ENCODE results near the gene CNOT6L. TPM values are rescaled to one million over a fixed set of nuclear protein-coding genes. Genes with fewer than 3 reads are reported as not detected.
A peak's percentile ranks its signal among the peaks of the same experiment; 100 is the strongest.

CNOT6L gene
- total and polyA plus RNA-seq, 4 donors: 4.4 to 17.7 (median 10.5) TPM

DNA sequence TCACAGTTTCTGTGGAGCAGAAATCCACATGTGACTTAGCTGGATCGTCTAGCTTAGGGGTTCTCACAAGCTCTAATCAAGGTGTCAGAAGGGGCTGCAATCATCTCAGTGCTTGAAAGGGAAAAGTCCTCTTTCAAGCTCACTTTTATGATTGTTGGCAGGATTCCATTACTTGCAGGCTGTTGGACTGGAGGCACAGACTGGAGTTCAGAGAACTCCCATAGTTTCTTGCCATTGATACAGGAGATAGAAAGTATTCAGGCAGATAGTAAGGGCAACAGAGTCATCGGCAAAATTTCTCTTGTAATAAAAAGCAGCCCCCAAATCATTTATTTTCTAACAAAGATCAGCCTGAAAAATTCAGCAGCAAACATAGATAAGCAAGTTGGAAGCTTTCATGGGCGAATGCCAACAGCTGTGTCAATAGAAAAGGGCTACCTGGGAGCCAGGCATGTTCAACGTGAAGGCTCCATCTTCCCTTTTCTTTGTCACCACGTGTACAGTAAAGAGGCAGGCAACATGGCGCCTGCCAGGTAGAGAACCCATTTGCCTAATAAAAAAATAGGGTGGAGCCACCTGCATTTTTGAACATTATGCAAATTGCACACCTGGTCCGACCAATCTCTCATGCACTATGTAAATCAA, 149.1 kb downstream of the CNOT6L start:
- Histone ChIP-seq H3K9ac (ENCODE audit: low read depth in 1 of 2, low read length in 2 of 2) (no peak overlapping the region), H3K27ac (ENCODE audit: low read depth in 1 of 2, low read length in 2 of 2) (no peak overlapping the region), H3K4me1 (ENCODE audit: control insufficient read depth in 4 of 4, insufficient read depth in 4 of 4, low read length in 3 of 4) (no peaks in the 10 kb centered on the region), H3K36me3 (ENCODE audit: control insufficient read depth in 4 of 4, insufficient read depth in 3 of 4, low read depth in 1 of 4, low read length in 3 of 4) (no peaks in the 10 kb centered on the region), H3K27me3 (ENCODE audit: control insufficient read depth in 4 of 4, insufficient read depth in 4 of 4, low read length in 3 of 4) (no peaks in the 10 kb centered on the region), H3K9me3 (ENCODE audit: control insufficient read depth in 4 of 4, low read length in 3 of 4) (no peaks in the 10 kb centered on the region), H3K4me3 (ENCODE audit: low read depth in 1 of 3, low read length in 3 of 3) (no peak overlapping the region)
- 55% methylated on average over 7 of the region's 7 CpGs for WGBS
- TF ChIP-seq FOXA2 (IDR thresholded peaks at IDR 0.05): peak; percentile 22
- TF ChIP-seq NR2F2 (IDR thresholded peaks at IDR 0.05): no peak
- peak; percentile 26 for TF ChIP-seq YY1 (IDR thresholded peaks at IDR 0.05)
- no peak for DNase-seq (ENCODE audit: low spot score)

DNA sequence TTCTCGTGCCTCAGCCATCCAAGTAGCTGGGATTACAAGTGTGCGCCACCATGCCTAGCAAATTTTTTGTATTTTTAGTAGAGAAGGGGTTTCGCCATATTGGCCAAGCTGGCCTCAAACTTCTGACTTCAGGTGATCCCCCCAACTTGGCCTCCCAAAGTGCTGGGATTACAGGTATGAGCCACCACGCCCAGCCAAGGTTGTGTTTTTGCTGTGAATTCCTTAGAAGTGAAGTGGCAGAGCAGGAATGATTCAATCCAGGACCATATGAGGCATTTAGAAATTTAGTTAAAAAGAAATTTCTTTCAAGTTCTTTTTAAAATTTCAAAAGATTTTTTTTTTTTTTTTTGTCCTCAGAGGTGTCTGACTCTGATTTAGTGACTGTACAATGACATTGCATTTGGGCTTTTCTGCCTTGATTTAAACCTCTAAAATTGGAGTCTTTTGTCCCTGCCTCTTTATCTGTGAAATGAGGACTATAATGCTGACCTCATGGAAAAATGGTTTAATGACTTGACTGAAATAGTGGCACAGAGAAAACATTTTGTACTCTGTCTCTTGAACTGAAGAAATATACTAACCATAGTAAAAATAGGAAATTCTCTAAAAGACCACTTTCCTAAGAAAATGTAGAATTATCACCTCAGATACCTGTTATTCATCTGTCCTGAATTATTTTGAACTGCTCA, 153.6 kb downstream of the CNOT6L start:
- Histone ChIP-seq H3K4me1 (ENCODE audit: control insufficient read depth in 4 of 4, insufficient read depth in 4 of 4, low read length in 3 of 4) (no peaks in the 10 kb centered on the region), H3K27ac (ENCODE audit: low read depth in 1 of 2, low read length in 2 of 2) (no peak overlapping the region), H3K27me3 (ENCODE audit: control insufficient read depth in 4 of 4, insufficient read depth in 4 of 4, low read length in 3 of 4) (no peaks in the 10 kb centered on the region), H3K36me3 (ENCODE audit: control insufficient read depth in 4 of 4, insufficient read depth in 3 of 4, low read depth in 1 of 4, low read length in 3 of 4) (no peaks in the 10 kb centered on the region), H3K9me3 (ENCODE audit: control insufficient read depth in 4 of 4, low read length in 3 of 4) (no peaks in the 10 kb centered on the region), H3K9ac (ENCODE audit: low read depth in 1 of 2, low read length in 2 of 2) (no peak overlapping the region), H3K4me3 (ENCODE audit: low read depth in 1 of 3, low read length in 3 of 3) (no peak overlapping the region)
- WGBS: 94% methylated on average over 4 of the region's 4 CpGs
- no peak for DNase-seq (ENCODE audit: low spot score)
- TF ChIP-seq, protein P1, sequence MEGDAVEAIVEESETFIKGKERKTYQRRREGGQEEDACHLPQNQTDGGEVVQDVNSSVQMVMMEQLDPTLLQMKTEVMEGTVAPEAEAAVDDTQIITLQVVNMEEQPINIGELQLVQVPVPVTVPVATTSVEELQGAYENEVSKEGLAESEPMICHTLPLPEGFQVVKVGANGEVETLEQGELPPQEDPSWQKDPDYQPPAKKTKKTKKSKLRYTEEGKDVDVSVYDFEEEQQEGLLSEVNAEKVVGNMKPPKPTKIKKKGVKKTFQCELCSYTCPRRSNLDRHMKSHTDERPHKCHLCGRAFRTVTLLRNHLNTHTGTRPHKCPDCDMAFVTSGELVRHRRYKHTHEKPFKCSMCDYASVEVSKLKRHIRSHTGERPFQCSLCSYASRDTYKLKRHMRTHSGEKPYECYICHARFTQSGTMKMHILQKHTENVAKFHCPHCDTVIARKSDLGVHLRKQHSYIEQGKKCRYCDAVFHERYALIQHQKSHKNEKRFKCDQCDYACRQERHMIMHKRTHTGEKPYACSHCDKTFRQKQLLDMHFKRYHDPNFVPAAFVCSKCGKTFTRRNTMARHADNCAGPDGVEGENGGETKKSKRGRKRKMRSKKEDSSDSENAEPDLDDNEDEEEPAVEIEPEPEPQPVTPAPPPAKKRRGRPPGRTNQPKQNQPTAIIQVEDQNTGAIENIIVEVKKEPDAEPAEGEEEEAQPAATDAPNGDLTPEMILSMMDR (IDR thresholded peaks at IDR 0.05; ENCODE audit: low read depth, low read length, missing input control): no peak
- TF ChIP-seq HNF4A (conservative IDR thresholded peaks at IDR 0.05) (no peak), HNF4G (IDR thresholded peaks at IDR 0.05) (no peak), SP1 (IDR thresholded peaks at IDR 0.05) (no peak), GABPA (IDR thresholded peaks at IDR 0.05 in 1 of 2, conservative IDR thresholded peaks at IDR 0.05 in 1 of 2) (no peak), NR2F2 (IDR thresholded peaks at IDR 0.05) (no peak)
- TF ChIP-seq, protein P2, sequence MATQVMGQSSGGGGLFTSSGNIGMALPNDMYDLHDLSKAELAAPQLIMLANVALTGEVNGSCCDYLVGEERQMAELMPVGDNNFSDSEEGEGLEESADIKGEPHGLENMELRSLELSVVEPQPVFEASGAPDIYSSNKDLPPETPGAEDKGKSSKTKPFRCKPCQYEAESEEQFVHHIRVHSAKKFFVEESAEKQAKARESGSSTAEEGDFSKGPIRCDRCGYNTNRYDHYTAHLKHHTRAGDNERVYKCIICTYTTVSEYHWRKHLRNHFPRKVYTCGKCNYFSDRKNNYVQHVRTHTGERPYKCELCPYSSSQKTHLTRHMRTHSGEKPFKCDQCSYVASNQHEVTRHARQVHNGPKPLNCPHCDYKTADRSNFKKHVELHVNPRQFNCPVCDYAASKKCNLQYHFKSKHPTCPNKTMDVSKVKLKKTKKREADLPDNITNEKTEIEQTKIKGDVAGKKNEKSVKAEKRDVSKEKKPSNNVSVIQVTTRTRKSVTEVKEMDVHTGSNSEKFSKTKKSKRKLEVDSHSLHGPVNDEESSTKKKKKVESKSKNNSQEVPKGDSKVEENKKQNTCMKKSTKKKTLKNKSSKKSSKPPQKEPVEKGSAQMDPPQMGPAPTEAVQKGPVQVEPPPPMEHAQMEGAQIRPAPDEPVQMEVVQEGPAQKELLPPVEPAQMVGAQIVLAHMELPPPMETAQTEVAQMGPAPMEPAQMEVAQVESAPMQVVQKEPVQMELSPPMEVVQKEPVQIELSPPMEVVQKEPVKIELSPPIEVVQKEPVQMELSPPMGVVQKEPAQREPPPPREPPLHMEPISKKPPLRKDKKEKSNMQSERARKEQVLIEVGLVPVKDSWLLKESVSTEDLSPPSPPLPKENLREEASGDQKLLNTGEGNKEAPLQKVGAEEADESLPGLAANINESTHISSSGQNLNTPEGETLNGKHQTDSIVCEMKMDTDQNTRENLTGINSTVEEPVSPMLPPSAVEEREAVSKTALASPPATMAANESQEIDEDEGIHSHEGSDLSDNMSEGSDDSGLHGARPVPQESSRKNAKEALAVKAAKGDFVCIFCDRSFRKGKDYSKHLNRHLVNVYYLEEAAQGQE (IDR thresholded peaks at IDR 0.05): no peak
- TF ChIP-seq, protein P3, sequence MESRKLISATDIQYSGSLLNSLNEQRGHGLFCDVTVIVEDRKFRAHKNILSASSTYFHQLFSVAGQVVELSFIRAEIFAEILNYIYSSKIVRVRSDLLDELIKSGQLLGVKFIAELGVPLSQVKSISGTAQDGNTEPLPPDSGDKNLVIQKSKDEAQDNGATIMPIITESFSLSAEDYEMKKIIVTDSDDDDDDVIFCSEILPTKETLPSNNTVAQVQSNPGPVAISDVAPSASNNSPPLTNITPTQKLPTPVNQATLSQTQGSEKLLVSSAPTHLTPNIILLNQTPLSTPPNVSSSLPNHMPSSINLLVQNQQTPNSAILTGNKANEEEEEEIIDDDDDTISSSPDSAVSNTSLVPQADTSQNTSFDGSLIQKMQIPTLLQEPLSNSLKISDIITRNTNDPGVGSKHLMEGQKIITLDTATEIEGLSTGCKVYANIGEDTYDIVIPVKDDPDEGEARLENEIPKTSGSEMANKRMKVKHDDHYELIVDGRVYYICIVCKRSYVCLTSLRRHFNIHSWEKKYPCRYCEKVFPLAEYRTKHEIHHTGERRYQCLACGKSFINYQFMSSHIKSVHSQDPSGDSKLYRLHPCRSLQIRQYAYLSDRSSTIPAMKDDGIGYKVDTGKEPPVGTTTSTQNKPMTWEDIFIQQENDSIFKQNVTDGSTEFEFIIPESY (IDR thresholded peaks at IDR 0.05): no peak

Small RNAs within 50 kb of the gene (small RNA-seq; reads per million reads assigned to genes)
- gene AC112225.1: not detected
- gene RF00612: not detected

Other genes with a start within 250 kb of the CNOT6L start
- gene CXCL13, start 213.5 kb downstream of the CNOT6L start, total RNA-seq: 1 to 10 TPM in 1 of 2 donors, not detected in 1; 1.2 TPM
- gene CXCL13, start 213.5 kb downstream of the CNOT6L start, polyA plus RNA-seq: 1 to 10 TPM; 2.8 to 4.0 TPM
- 10 to 100 TPM; 10.5 to 16.6 TPM for gene MRPL1, start 43.5 kb upstream of the CNOT6L start, total RNA-seq
- gene MRPL1, start 43.5 kb upstream of the CNOT6L start, polyA plus RNA-seq: 10 to 100 TPM; 15.7 to 20.6 TPM
- 1 to 10 TPM; 1.8 to 6.0 TPM for gene FRAS1, start 238.0 kb upstream of the CNOT6L start, total RNA-seq
- under 1 TPM; 0.08 to 0.28 TPM for gene FRAS1, start 238.0 kb upstream of the CNOT6L start, polyA plus RNA-seq

Data from liver (tissue), 10 donors.